ENCODE data around the gene WDFY2. TPM values are rescaled to one million over a fixed set of nuclear protein-coding genes. Genes with fewer than 3 reads are reported as not detected.

The WDFY2 gene
- total RNA-seq, 4 donors from 2014 or later = 5.2 to 11.5 (median 8.5) TPM

DNA sequence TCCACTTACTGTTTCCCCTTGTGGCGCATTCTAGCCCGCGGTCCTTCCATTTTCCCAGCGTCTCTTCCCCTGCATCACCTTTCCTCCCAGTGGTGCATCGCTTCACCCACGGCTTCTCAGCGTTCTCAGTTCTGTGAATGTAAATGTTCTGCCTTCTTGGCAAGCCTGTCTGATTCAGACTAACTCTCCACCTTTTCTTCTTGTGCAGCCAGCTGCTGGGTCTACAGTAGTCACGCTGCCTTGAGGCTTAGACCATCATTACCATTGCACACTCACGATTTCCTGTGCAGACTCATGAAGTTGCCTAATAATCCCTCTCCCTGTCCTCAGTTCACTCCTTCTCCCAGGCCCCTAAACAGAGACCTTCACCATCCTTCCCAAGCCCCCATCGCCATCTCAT lies 144.7 kb downstream of the WDFY2 start:
- Histone ChIP-seq H3K4me1 (peaks cover 0 to 43% (median 16%) of the 10 kb centered on the region in 3 donors), H3K27me3 (no peaks in the 10 kb centered on the region), H3K36me3 (peaks cover 0 to 7% of the 10 kb centered on the region in 2 donors), H3K27ac (peak overlapping the region in 2 of 4 donors; percentile 76 to 78), H3K9me3 (no peaks in the 10 kb centered on the region), H3K4me3 (no peak overlapping the region)
- TF ChIP-seq POLR2AphosphoS5 (IDR thresholded peaks at IDR 0.05) = no peak
- no peak for TF ChIP-seq POLR2A (IDR thresholded peaks at IDR 0.05)
- no peak for TF ChIP-seq EP300 (IDR thresholded peaks at IDR 0.05)
- no peak for TF ChIP-seq CTCF (IDR thresholded peaks at IDR 0.05)
- no peak for ATAC-seq
- 87 to 100% methylated on average over 3 to 10 of the region's 10 CpGs for WGBS, 2 donors (ENCODE audit: low coverage in 1 of 2)

- peaks cover 0 to 43% (median 16%) of the 10 kb centered on the region in 3 donors for H3K4me1 ChIP-seq
These were observed 145.7 kb downstream of the WDFY2 start for GRCh38 chr13:51729866-51730553.

GRCh38 chr13:51730927-51731326 lies 146.7 kb downstream of the WDFY2 start:
- peaks cover 0 to 43% (median 16%) of the 10 kb centered on the region in 3 donors for H3K4me1 ChIP-seq
- no peaks in the 10 kb centered on the region for H3K9me3 ChIP-seq
- no peak overlapping the region for H3K4me3 ChIP-seq
- peak overlapping the region; percentile 7 to 78 (median 66) for H3K27ac ChIP-seq
- 90 to 100% methylated on average over 1 of the region's 1 CpG for WGBS, 2 donors (ENCODE audit: low coverage in 1 of 2)
- H3K36me3 ChIP-seq = peaks cover 0 to 3% of the 10 kb centered on the region in 2 donors
- TF ChIP-seq CTCF (IDR thresholded peaks at IDR 0.05) (no peak), POLR2A (IDR thresholded peaks at IDR 0.05) (no peak)
- ATAC-seq = no peak
- no peaks in the 10 kb centered on the region for H3K27me3 ChIP-seq

More at GRCh38 chr13:51729866-51730553, 145.7 kb downstream of the WDFY2 start:
- peak; percentile 82 for ATAC-seq
- no peak overlapping the region for H3K4me3 ChIP-seq
- H3K27ac ChIP-seq = peak overlapping the region; percentile 7 to 78 (median 66)
- WGBS, 2 donors (ENCODE audit: low coverage in 1 of 2) = 14 to 25% methylated on average over 6 to 11 of the region's 11 CpGs
- H3K36me3 ChIP-seq = peaks cover 0 to 7% of the 10 kb centered on the region in 2 donors
- H3K27me3 ChIP-seq = no peaks in the 10 kb centered on the region
- no peaks in the 10 kb centered on the region for H3K9me3 ChIP-seq
- TF ChIP-seq POLR2A (IDR thresholded peaks at IDR 0.05) (no peak), EP300 (IDR thresholded peaks at IDR 0.05) (no peak), POLR2AphosphoS5 (IDR thresholded peaks at IDR 0.05) (peak; percentile 74)

DNA sequence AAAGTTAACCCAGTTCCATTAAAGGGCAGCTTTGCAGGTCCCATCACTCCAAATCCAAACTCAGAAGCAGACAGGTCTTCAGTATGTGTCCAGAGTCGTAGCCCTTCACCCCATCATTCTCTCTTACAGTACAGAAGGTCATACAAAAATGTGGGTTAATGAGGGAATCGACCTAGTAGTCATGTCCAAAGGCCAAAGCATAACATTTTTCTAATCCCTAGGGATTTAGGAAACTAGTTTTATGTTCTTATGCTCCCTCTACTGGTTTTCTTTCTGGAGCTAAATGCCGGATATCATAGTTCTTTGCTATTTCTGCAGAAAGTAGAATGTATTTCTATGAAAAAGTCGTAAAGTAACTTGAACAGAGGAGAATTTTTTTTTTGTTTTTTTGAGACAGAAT lies 147.5 kb downstream of the WDFY2 start:
- TF ChIP-seq EP300 (IDR thresholded peaks at IDR 0.05) (no peak), CTCF (IDR thresholded peaks at IDR 0.05) (peak in 3 of 4 experiments; percentile 38 to 52 (median 44)), POLR2AphosphoS5 (IDR thresholded peaks at IDR 0.05) (peak; percentile 61), POLR2A (IDR thresholded peaks at IDR 0.05) (no peak)
- Histone ChIP-seq H3K4me1 (peaks cover 0 to 43% (median 16%) of the 10 kb centered on the region in 3 donors), H3K27ac (peak overlapping the region in 2 of 4 donors; percentile 76 to 78), H3K36me3 (no peaks in the 10 kb centered on the region), H3K9me3 (no peaks in the 10 kb centered on the region), H3K27me3 (no peaks in the 10 kb centered on the region), H3K4me3 (no peak overlapping the region)
- 35 to 39% methylated on average over 3 to 4 of the region's 4 CpGs for WGBS, 2 donors (ENCODE audit: low coverage in 1 of 2)
- ATAC-seq = peak; percentile 29

- ATAC-seq = peak; percentile 63
- 85 to 86% methylated on average over 3 of the region's 3 CpGs for WGBS, 2 donors (ENCODE audit: low coverage in 1 of 2)
- Histone ChIP-seq H3K4me3 (no peak overlapping the region), H3K27ac (no peak overlapping the region), H3K36me3 (no peaks in the 10 kb centered on the region), H3K4me1 (peaks cover 0 to 45% (median 16%) of the 10 kb centered on the region in 3 donors), H3K9me3 (no peaks in the 10 kb centered on the region), H3K27me3 (no peaks in the 10 kb centered on the region)
- TF ChIP-seq POLR2AphosphoS5 (IDR thresholded peaks at IDR 0.05) (no peak), EP300 (IDR thresholded peaks at IDR 0.05) (no peak), POLR2A (IDR thresholded peaks at IDR 0.05) (no peak), CTCF (IDR thresholded peaks at IDR 0.05) (no peak)
These were observed 149.4 kb downstream of the WDFY2 start for GRCh38 chr13:51733374-51734298.
